ENCODE measurements around the gene ERCC6L2. TPM values are rescaled to one million over a fixed set of nuclear protein-coding genes. Genes with fewer than 3 reads are reported as not detected.

The ERCC6L2 gene
- total and polyA plus RNA-seq, 2 experiments from 2014 or later: 33.5 to 80.6 TPM

DNA sequence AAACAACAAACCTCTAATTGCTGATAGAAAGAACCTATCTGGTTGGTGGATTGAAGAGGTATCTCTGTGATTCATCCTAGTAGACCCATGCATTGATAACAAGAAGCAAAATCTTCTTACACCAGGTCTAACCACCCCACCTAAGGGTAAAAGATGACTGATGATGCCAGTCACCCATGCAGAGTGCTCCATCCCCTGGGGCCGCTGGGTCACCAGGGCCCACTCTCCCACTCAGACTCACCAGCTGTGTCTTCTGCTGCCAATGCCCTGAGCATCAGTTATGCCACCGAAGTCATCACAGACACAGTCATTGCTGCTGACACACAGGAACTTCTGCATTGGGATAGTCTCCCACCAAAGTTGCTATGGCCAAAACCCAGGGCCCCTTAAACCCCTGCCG is 44.7 kb upstream of the ERCC6L2 start:
- peaks cover 7% of the 10 kb centered on the region; the same call in 2 of the 3 replicates for H3K4me1 Mint-ChIP-seq
- no peak for DNase-seq (ENCODE audit: low spot score)
- no peak overlapping the region for H3K4me3 Mint-ChIP-seq
- H3K27ac ChIP-seq (ENCODE audit: low read depth): no peak overlapping the region
- peaks cover 5% of the 10 kb centered on the region for H3K27me3 Mint-ChIP-seq (ENCODE audit: insufficient read depth, low read depth, poor library complexity)
- no peaks in the 10 kb centered on the region for H3K27me3 ChIP-seq (ENCODE audit: insufficient read depth)
- no peaks in the 10 kb centered on the region for H3F3A ChIP-seq (replicated peaks; ENCODE audit: low read depth)
- no peaks in the 10 kb centered on the region for H3K79me2 ChIP-seq (replicated peaks; ENCODE audit: insufficient read depth)
- H3K9me2 ChIP-seq (ENCODE audit: insufficient read depth): no peaks in the 10 kb centered on the region
- H3K27ac Mint-ChIP-seq: no peak overlapping the region
- no peak overlapping the region for H3K4me2 ChIP-seq
- H3K4me3 ChIP-seq: no peak overlapping the region
- no peaks in the 10 kb centered on the region for H4K20me1 ChIP-seq (replicated peaks; ENCODE audit: insufficient read depth)
- no peak for ATAC-seq
- no peaks in the 10 kb centered on the region for H3K36me3 ChIP-seq (ENCODE audit: insufficient read depth)
- no peaks in the 10 kb centered on the region for H3K4me1 ChIP-seq (ENCODE audit: insufficient read depth)
- TF ChIP-seq, protein P1, sequence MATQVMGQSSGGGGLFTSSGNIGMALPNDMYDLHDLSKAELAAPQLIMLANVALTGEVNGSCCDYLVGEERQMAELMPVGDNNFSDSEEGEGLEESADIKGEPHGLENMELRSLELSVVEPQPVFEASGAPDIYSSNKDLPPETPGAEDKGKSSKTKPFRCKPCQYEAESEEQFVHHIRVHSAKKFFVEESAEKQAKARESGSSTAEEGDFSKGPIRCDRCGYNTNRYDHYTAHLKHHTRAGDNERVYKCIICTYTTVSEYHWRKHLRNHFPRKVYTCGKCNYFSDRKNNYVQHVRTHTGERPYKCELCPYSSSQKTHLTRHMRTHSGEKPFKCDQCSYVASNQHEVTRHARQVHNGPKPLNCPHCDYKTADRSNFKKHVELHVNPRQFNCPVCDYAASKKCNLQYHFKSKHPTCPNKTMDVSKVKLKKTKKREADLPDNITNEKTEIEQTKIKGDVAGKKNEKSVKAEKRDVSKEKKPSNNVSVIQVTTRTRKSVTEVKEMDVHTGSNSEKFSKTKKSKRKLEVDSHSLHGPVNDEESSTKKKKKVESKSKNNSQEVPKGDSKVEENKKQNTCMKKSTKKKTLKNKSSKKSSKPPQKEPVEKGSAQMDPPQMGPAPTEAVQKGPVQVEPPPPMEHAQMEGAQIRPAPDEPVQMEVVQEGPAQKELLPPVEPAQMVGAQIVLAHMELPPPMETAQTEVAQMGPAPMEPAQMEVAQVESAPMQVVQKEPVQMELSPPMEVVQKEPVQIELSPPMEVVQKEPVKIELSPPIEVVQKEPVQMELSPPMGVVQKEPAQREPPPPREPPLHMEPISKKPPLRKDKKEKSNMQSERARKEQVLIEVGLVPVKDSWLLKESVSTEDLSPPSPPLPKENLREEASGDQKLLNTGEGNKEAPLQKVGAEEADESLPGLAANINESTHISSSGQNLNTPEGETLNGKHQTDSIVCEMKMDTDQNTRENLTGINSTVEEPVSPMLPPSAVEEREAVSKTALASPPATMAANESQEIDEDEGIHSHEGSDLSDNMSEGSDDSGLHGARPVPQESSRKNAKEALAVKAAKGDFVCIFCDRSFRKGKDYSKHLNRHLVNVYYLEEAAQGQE (IDR thresholded peaks at IDR 0.05; ENCODE audit: unreplicated experiment): no peak
- TF ChIP-seq NANOG (IDR thresholded peaks at IDR 0.05; ENCODE audit: borderline replicate concordance) (no peak), STAT1 (IDR thresholded peaks at IDR 0.05; ENCODE audit: unreplicated experiment) (no peak), ZNF114 (CRISPR knock-in tag; IDR thresholded peaks at IDR 0.05) (no peak), EZH2phosphoT487 (IDR thresholded peaks at IDR 0.05; ENCODE audit: unreplicated experiment) (no peak), EZH2 (IDR thresholded peaks at IDR 0.05; ENCODE audit: low read depth, unreplicated experiment) (no peak), POLR2AphosphoS5 (IDR thresholded peaks at IDR 0.05; ENCODE audit: low read depth) (no peak), CREB1 (CRISPR knock-in tag; IDR thresholded peaks at IDR 0.05; ENCODE audit: low read depth) (no peak), ZNF331 (CRISPR knock-in tag; IDR thresholded peaks at IDR 0.05; ENCODE audit: low read depth) (no peak)
- TF ChIP-seq, protein P2, sequence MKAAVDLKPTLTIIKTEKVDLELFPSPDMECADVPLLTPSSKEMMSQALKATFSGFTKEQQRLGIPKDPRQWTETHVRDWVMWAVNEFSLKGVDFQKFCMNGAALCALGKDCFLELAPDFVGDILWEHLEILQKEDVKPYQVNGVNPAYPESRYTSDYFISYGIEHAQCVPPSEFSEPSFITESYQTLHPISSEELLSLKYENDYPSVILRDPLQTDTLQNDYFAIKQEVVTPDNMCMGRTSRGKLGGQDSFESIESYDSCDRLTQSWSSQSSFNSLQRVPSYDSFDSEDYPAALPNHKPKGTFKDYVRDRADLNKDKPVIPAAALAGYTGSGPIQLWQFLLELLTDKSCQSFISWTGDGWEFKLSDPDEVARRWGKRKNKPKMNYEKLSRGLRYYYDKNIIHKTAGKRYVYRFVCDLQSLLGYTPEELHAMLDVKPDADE (IDR thresholded peaks at IDR 0.05): no peak
- TF ChIP-seq, protein P3, sequence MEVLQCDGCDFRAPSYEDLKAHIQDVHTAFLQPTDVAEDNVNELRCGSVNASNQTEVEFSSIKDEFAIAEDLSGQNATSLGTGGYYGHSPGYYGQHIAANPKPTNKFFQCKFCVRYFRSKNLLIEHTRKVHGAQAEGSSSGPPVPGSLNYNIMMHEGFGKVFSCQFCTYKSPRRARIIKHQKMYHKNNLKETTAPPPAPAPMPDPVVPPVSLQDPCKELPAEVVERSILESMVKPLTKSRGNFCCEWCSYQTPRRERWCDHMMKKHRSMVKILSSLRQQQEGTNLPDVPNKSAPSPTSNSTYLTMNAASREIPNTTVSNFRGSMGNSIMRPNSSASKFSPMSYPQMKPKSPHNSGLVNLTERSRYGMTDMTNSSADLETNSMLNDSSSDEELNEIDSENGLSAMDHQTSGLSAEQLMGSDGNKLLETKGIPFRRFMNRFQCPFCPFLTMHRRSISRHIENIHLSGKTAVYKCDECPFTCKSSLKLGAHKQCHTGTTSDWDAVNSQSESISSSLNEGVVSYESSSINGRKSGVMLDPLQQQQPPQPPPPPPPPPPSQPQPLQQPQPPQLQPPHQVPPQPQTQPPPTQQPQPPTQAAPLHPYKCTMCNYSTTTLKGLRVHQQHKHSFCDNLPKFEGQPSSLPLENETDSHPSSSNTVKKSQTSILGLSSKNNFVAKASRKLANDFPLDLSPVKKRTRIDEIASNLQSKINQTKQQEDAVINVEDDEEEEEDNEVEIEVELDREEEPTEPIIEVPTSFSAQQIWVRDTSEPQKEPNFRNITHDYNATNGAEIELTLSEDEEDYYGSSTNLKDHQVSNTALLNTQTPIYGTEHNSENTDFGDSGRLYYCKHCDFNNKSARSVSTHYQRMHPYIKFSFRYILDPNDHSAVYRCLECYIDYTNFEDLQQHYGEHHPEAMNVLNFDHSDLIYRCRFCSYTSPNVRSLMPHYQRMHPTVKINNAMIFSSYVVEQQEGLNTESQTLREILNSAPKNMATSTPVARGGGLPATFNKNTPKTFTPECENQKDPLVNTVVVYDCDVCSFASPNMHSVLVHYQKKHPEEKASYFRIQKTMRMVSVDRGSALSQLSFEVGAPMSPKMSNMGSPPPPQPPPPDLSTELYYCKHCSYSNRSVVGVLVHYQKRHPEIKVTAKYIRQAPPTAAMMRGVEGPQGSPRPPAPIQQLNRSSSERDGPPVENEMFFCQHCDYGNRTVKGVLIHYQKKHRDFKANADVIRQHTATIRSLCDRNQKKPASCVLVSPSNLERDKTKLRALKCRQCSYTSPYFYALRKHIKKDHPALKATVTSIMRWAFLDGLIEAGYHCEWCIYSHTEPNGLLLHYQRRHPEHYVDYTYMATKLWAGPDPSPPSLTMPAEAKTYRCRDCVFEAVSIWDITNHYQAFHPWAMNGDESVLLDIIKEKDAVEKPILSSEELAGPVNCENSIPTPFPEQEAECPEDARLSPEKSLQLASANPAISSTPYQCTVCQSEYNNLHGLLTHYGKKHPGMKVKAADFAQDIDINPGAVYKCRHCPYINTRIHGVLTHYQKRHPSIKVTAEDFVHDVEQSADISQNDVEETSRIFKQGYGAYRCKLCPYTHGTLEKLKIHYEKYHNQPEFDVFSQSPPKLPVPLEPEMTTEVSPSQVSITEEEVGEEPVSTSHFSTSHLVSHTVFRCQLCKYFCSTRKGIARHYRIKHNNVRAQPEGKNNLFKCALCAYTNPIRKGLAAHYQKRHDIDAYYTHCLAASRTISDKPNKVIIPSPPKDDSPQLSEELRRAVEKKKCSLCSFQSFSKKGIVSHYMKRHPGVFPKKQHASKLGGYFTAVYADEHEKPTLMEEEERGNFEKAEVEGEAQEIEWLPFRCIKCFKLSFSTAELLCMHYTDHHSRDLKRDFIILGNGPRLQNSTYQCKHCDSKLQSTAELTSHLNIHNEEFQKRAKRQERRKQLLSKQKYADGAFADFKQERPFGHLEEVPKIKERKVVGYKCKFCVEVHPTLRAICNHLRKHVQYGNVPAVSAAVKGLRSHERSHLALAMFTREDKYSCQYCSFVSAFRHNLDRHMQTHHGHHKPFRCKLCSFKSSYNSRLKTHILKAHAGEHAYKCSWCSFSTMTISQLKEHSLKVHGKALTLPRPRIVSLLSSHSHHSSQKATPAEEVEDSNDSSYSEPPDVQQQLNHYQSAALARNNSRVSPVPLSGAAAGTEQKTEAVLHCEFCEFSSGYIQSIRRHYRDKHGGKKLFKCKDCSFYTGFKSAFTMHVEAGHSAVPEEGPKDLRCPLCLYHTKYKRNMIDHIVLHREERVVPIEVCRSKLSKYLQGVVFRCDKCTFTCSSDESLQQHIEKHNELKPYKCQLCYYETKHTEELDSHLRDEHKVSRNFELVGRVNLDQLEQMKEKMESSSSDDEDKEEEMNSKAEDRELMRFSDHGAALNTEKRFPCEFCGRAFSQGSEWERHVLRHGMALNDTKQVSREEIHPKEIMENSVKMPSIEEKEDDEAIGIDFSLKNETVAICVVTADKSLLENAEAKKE (CRISPR knock-in tag; IDR thresholded peaks at IDR 0.05): no peak
- TF ChIP-seq, protein P4, sequence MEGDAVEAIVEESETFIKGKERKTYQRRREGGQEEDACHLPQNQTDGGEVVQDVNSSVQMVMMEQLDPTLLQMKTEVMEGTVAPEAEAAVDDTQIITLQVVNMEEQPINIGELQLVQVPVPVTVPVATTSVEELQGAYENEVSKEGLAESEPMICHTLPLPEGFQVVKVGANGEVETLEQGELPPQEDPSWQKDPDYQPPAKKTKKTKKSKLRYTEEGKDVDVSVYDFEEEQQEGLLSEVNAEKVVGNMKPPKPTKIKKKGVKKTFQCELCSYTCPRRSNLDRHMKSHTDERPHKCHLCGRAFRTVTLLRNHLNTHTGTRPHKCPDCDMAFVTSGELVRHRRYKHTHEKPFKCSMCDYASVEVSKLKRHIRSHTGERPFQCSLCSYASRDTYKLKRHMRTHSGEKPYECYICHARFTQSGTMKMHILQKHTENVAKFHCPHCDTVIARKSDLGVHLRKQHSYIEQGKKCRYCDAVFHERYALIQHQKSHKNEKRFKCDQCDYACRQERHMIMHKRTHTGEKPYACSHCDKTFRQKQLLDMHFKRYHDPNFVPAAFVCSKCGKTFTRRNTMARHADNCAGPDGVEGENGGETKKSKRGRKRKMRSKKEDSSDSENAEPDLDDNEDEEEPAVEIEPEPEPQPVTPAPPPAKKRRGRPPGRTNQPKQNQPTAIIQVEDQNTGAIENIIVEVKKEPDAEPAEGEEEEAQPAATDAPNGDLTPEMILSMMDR (conservative IDR thresholded peaks at IDR 0.05; ENCODE audit: low read depth in 2 of 2): no peak
- H3K9me3 Mint-ChIP-seq: no peaks in the 10 kb centered on the region
- H3K36me3 Mint-ChIP-seq (ENCODE audit: low read depth): no peaks in the 10 kb centered on the region
- no peak overlapping the region for H2AFZ ChIP-seq
